Measurements from ENCODE around the gene AFMID.

AFMID gene

DNA sequence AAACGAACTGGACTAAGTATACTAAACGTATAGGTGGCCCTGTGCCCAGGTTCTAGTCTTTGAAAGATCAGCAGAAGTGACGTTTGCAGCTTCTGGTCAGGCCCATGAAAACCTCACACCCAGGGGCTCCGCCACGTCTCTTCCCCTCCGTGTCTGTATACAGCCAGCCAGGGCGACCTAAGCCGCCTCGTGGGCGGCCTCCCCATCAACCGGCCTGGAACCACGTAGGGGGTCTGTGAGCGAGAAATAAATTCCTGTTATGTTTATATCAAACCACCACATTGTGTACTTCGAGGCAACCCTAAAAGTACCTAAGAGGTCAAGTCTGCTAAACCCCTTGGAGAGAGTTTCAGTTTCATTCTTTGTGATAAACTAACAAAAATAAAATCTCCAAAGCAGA lies 7.1 kb upstream of the AFMID start:
- DNase-seq (ENCODE audit: low read depth, low spot score): no peak

DNA sequence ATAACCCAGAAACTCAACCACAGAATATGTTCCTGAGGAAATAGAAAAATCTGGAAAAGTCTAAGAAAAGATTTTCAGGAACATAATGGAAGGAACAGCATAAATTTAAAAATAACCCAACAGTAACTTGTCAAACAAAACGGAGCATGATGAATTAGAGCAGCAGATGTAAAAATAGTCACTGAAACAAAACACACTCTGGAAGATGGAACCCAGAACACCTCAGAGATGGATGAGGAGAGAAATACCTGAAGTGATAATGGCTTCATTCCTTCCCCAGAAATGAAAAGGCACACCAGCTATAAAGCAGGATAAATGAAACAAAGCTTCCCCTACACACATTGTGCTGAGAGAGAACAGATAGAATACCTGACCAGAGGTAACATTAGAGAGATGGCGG lies 6.7 kb upstream of the AFMID start:
- DNase-seq (ENCODE audit: low read depth, low spot score): no peak

DNA sequence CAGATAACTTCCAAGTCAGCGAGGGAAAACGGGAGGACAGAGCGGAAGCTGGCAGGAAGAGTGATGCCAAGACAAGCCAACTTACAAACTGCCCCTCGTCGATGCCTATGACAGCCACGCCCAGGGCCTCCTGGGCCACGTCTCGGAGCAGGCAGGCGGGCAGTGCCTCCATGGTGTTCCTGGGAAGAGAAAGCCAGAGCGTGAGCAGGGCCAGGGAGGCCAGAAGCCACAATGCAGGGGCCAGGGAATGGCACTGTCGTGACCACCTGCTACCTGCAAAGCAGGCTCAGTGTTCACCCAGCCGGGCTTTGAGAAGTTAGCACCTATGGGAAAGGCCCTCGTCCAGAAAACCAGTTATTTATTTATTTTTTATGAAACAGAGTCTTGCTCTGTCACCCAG lies 4.7 kb upstream of the AFMID start:
- no peak for DNase-seq (ENCODE audit: low read depth, low spot score)

- DNase-seq (ENCODE audit: low read depth, low spot score): no peak
Measured at GRCh38 chr17:78183916-78184315, 3.2 kb upstream of the AFMID start.

- DNase-seq (ENCODE audit: low read depth, low spot score): no peak
Measured at GRCh38 chr17:78184351-78184750, 2.8 kb upstream of the AFMID start.

DNA sequence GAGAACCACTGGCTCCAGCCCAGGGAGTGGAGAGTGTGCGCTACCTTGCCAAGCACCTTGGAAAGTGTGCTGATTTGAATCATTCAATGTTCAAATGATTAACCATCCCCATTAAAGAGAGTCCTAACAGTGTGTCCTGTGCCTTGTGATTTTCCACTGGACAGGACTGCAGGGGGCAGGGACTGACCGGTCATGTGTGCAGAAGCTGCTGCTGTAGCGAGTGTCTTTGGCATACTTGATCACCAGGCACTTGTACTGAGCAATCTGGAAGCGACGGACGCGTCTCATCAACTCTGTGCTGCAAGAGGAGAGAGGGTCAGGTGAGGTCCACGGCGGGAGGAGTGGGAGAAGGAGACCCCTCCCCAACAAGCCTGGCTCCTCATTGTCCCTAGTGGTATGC lies 2.3 kb upstream of the AFMID start:
- no peak for DNase-seq (ENCODE audit: low read depth, low spot score)

GRCh38 chr17:78185981-78186691 lies 1.0 kb upstream of the AFMID start:
- no peak for DNase-seq (ENCODE audit: low read depth, low spot score)

- no peak for DNase-seq (ENCODE audit: low read depth, low spot score)
Measured at GRCh38 chr17:78196716-78197115, 9.6 kb downstream of the AFMID start.

- DNase-seq (ENCODE audit: low read depth, low spot score): no peak
Measured at GRCh38 chr17:78197147-78197832, 10.1 kb downstream of the AFMID start.

DNA sequence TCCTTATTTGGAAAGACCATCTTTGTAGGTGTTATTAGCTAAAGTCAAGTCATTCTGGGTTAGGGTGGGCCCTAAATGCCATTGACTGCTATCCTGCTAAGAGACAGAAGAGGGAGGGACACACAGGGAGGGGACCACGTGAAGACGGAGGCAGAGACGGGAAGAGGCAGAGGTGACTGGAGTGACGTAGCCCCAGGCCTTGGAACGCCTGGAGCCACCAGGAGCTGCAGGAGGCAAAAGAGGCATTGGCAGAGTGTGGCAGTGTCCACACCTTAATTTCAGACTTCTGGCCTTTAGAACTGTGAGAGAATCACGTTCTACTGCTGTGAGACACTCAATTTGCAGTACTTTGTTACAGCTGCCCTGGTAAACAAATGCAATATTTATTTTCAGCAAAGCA lies 13.3 kb downstream of the AFMID start:
- DNase-seq (ENCODE audit: low read depth, low spot score): no peak

DNA sequence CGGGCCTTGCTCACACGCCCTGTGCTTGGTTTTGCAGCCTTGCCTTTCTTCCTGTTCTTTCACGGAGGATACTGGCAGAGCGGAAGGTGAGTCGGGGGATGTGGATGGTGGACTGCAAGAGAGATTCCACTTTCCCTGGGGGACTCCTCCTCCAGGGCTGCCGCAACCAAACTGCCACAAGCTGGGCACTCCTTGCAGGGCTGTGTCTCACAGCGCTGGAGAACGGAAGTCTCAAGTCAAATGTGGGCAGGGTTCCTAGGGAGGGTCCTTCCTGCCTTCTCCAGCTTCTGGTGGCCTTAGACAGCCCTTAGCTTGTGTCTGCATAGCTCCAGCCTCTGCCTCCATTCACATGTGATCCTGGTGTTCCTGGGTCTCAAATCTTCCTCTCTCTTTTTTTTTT lies 15.5 kb downstream of the AFMID start:
- DNase-seq (ENCODE audit: low read depth, low spot score): no peak

GRCh38 chr17:78204387-78205123 lies 17.4 kb downstream of the AFMID start:
- no peak for DNase-seq (ENCODE audit: low read depth, low spot score)

GRCh38 chr17:78205124-78205775 lies 18.1 kb downstream of the AFMID start:
- no peak for DNase-seq (ENCODE audit: low read depth, low spot score)

DNA sequence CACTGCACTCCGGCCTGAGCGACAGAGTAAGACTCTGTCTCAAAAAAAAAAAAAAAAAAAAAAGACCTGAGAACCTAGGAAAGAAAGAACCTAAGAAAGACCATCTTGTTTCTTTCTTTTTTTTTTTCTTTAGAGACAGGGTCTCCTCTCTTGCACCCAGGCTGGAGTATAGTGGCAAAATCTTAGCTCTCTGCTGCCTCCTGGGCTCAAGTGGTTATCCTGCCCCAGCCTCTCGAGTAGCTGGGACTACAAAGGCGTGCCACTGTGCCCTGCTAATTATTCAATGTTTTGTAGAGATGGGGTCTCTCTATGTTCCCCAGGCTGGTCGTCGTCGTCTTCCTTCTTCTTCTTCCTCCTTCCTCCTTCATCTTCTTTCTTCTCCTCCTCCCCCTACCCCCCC lies 19.1 kb downstream of the AFMID start:
- DNase-seq (ENCODE audit: low read depth, low spot score): no peak

- no peak for DNase-seq (ENCODE audit: low read depth, low spot score)
Measured at GRCh38 chr17:78208486-78208885, 21.3 kb downstream of the AFMID start.

DNA sequence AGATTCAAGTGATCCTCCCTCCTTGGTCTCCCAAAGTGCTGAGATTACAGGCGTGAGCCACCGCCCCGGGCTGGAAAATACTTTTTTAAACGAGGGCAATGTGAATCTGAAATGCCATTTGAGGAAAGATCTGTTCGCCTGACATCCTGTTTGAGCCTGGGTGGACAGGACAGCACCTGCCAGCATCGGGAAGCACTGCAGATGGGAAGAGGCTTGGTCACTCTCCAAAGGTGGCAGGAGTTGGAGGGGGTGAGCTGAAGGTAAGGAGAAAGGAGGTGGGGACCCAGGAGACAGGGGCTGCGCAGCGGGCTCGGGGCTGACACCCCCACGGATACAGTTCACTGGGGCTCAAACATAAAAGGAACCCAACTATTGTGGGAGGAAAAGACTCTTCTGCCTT lies 22.9 kb downstream of the AFMID start:
- DNase-seq (ENCODE audit: low read depth, low spot score): no peak

- DNase-seq (ENCODE audit: low read depth, low spot score): no peak
Measured at GRCh38 chr17:78211032-78211431, 23.9 kb downstream of the AFMID start.

DNA sequence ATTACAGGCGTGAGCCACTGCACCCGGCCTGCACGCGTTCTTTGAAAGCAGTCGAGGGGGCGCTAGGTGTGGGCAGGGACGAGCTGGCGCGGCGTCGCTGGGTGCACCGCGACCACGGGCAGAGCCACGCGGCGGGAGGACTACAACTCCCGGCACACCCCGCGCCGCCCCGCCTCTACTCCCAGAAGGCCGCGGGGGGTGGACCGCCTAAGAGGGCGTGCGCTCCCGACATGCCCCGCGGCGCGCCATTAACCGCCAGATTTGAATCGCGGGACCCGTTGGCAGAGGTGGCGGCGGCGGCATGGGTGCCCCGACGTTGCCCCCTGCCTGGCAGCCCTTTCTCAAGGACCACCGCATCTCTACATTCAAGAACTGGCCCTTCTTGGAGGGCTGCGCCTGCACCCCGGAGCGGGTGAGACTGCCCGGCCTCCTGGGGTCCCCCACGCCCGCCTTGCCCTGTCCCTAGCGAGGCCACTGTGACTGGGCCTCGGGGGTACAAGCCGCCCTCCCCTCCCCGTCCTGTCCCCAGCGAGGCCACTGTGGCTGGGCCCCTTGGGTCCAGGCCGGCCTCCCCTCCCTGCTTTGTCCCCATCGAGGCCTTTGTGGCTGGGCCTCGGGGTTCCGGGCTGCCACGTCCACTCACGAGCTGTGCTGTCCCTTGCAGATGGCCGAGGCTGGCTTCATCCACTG lies 27.0 kb downstream of the AFMID start, which contains the start of gene BIRC5:
TSS of gene BIRC5 (plus strand) at position 238 of the 690 bp plus-strand sequence. CDS start at position 302, 64 bp downstream.
- DNase-seq (ENCODE audit: low read depth, low spot score): peak; percentile 83

DNA sequence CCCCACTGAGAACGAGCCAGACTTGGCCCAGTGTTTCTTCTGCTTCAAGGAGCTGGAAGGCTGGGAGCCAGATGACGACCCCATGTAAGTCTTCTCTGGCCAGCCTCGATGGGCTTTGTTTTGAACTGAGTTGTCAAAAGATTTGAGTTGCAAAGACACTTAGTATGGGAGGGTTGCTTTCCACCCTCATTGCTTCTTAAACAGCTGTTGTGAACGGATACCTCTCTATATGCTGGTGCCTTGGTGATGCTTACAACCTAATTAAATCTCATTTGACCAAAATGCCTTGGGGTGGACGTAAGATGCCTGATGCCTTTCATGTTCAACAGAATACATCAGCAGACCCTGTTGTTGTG lies 27.5 kb downstream of the AFMID start:
- no peak for DNase-seq (ENCODE audit: low read depth, low spot score)

GRCh38 chr17:78219396-78220150 lies 32.4 kb downstream of the AFMID start:
- no peak for DNase-seq (ENCODE audit: low read depth, low spot score)

GRCh38 chr17:78223061-78223460 lies 35.9 kb downstream of the AFMID start:
- no peak for DNase-seq (ENCODE audit: low read depth, low spot score)
